Measurements from ENCODE around the gene SUGP1. TPM values are rescaled to one million over a fixed set of nuclear protein-coding genes. Genes with fewer than 3 reads are reported as not detected.
A peak's percentile ranks its signal among the peaks of the same experiment; 100 is the strongest.

SUGP1 gene
- total and polyA plus RNA-seq, 2 of the 4 experiments (the other 2 are of a cell fraction) = 33.2 to 35.8 TPM

DNA sequence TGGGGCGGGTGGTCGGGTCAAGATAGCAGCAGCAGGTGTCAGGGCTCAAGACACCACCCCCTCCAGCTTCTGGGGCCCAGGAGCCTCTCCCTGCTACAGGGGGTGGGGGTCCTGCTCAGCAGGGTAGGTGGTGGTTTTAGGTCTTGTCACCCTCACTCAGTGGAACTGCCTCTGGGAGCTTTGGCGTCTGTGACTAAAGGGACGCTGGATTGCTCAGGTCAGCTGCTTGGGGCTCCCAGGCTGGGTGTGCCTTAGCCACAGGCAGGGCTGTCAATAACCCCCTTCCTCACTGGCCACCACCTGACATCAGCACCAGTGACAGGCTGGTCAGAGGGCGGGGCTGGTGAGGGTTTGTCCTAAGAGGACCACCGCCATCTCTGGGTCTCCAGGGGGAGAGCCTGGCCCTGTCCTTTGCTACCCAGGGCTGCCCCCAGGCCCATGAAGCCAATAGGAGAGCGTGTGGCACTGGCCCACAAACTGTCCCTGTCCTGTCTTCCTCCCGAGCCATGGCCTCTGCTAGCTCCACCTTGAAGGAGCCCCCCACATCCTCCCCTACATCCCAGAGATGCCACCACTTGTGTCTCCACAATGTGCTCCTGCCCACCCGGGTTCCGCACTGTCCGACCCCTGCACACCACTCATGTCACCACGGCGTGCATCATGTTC lies 36.7 kb upstream of the SUGP1 start:
- POLR2A ChIA-PET (ENCODE audit: unreplicated experiment) = no interaction called here
- no peak for TF ChIP-seq RCOR1 (IDR thresholded peaks at IDR 0.05; ENCODE audit: insufficient replicate concordance, low read length)
- no peak for TF ChIP-seq CEBPB (IDR thresholded peaks at IDR 0.05; ENCODE audit: low read depth, low read length)
- no peak for TF ChIP-seq POLR2A (IDR thresholded peaks at IDR 0.05; ENCODE audit: low read depth, low read length)
- TF ChIP-seq RAD21 (IDR thresholded peaks at IDR 0.05; ENCODE audit: low read length) = no peak
- Histone ChIP-seq H2AFZ (replicated peaks; ENCODE audit: low read length, poor library complexity) (no peak overlapping the region), H3K23ac (ENCODE audit: low read depth, low read length) (no peak overlapping the region), H3K4me1 (ENCODE audit: control insufficient read depth, insufficient read depth, low read length) (no peaks in the 10 kb centered on the region), H4K5ac (ENCODE audit: low read depth, low read length) (no peak overlapping the region), H2AK9ac (replicated peaks; ENCODE audit: low read depth, low read length, poor library complexity) (peak overlapping the region; percentile 55), H3K56ac (ENCODE audit: extremely low read depth, insufficient read depth, low read length) (no peak overlapping the region), H3K9ac (ENCODE audit: low read depth, low read length) (no peak overlapping the region), H3K4me3 (ENCODE audit: insufficient read depth, low read depth, low read length) (no peak overlapping the region), H3K18ac (ENCODE audit: low read depth, low read length) (no peak overlapping the region), H4K8ac (ENCODE audit: low read depth in 2 of 2, low read length in 2 of 2) (no peak overlapping the region), H3K36me3 (ENCODE audit: control insufficient read depth, insufficient read depth, low read length) (peaks cover 57% of the 10 kb centered on the region), H2BK5ac (ENCODE audit: low read depth, low read length, poor library complexity, severe bottlenecking) (no peak overlapping the region), H3K9me1 (ENCODE audit: insufficient read depth, low read length) (no peaks in the 10 kb centered on the region), H3K14ac (replicated peaks; ENCODE audit: low read depth, low read length) (no peak overlapping the region), H2AK5ac (ENCODE audit: low read depth, low read length) (no peak overlapping the region), H2BK15ac (ENCODE audit: low read depth, low read length) (no peak overlapping the region), H4K91ac (ENCODE audit: insufficient read depth, low read depth, low read length) (no peak overlapping the region), H3K4me2 (ENCODE audit: low read depth, low read length) (no peak overlapping the region), H2BK20ac (ENCODE audit: low read depth, low read length) (no peak overlapping the region), H3K79me1 (ENCODE audit: low read depth in 1 of 2, low read length in 2 of 2) (no peaks in the 10 kb centered on the region), H3K27me3 (ENCODE audit: control insufficient read depth, insufficient read depth, low read length) (no peaks in the 10 kb centered on the region), H2BK120ac (ENCODE audit: low read depth, low read length) (no peak overlapping the region), H3K4ac (ENCODE audit: low read depth, low read length) (no peak overlapping the region), H3K27ac (ENCODE audit: insufficient read depth, low read length) (no peak overlapping the region), H4K20me1 (ENCODE audit: insufficient read depth, low read length) (no peaks in the 10 kb centered on the region), H3K9me3 (ENCODE audit: control insufficient read depth, insufficient read depth, low read length) (no peaks in the 10 kb centered on the region)
- WGBS, 2 experiments (ENCODE audit: extremely low coverage in 2 of 2, insufficient read length in 1 of 2) = no CpG with 5 or more reads among the region's 13 CpGs
- TSS peak; percentile 53 for BruUV-seq (replicated peaks)
- in situ Hi-C loops (cut with MboI; ENCODE audit: low sequenced_read_pairs) = no loop called here
- CTCF ChIA-PET = no interaction called here
- dilution Hi-C loops (cut with HindIII; ENCODE audit: low sequenced_read_pairs, unreplicated experiment) = no loop called here
- ATAC-seq (ENCODE audit: low read depth) (no peak), DNase-seq (no peak)
- intact Hi-C loops (cut with micrococcal nuclease) = no loop called here

All from IMR-90 (cell line).